ENCODE measurements around the gene TBC1D19. TPM values are rescaled to one million over a fixed set of nuclear protein-coding genes. Genes with fewer than 3 reads are reported as not detected.

The TBC1D19 gene
- total RNA-seq, 1 experiment from 2014 or later: 2.2 TPM

GRCh38 chr4:26772096-26772873 lies 188.4 kb downstream of the TBC1D19 start:
- POLR2A ChIA-PET: no interaction called here
- TF ChIP-seq TCF7L2 (IDR thresholded peaks at IDR 0.05; ENCODE audit: low read depth, low read length): no peak
- TF ChIP-seq, protein P1, sequence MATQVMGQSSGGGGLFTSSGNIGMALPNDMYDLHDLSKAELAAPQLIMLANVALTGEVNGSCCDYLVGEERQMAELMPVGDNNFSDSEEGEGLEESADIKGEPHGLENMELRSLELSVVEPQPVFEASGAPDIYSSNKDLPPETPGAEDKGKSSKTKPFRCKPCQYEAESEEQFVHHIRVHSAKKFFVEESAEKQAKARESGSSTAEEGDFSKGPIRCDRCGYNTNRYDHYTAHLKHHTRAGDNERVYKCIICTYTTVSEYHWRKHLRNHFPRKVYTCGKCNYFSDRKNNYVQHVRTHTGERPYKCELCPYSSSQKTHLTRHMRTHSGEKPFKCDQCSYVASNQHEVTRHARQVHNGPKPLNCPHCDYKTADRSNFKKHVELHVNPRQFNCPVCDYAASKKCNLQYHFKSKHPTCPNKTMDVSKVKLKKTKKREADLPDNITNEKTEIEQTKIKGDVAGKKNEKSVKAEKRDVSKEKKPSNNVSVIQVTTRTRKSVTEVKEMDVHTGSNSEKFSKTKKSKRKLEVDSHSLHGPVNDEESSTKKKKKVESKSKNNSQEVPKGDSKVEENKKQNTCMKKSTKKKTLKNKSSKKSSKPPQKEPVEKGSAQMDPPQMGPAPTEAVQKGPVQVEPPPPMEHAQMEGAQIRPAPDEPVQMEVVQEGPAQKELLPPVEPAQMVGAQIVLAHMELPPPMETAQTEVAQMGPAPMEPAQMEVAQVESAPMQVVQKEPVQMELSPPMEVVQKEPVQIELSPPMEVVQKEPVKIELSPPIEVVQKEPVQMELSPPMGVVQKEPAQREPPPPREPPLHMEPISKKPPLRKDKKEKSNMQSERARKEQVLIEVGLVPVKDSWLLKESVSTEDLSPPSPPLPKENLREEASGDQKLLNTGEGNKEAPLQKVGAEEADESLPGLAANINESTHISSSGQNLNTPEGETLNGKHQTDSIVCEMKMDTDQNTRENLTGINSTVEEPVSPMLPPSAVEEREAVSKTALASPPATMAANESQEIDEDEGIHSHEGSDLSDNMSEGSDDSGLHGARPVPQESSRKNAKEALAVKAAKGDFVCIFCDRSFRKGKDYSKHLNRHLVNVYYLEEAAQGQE (IDR thresholded peaks at IDR 0.05; ENCODE audit: insufficient read depth in 1 of 2, low read depth in 2 of 2, low read length in 1 of 2): no peak
- TF ChIP-seq, protein P2, sequence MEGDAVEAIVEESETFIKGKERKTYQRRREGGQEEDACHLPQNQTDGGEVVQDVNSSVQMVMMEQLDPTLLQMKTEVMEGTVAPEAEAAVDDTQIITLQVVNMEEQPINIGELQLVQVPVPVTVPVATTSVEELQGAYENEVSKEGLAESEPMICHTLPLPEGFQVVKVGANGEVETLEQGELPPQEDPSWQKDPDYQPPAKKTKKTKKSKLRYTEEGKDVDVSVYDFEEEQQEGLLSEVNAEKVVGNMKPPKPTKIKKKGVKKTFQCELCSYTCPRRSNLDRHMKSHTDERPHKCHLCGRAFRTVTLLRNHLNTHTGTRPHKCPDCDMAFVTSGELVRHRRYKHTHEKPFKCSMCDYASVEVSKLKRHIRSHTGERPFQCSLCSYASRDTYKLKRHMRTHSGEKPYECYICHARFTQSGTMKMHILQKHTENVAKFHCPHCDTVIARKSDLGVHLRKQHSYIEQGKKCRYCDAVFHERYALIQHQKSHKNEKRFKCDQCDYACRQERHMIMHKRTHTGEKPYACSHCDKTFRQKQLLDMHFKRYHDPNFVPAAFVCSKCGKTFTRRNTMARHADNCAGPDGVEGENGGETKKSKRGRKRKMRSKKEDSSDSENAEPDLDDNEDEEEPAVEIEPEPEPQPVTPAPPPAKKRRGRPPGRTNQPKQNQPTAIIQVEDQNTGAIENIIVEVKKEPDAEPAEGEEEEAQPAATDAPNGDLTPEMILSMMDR (IDR thresholded peaks at IDR 0.05): no peak
- TF ChIP-seq POLR2AphosphoS5 (IDR thresholded peaks at IDR 0.05; ENCODE audit: low read depth, low read length): no peak
- no peak for TF ChIP-seq SIN3A (IDR thresholded peaks at IDR 0.05; ENCODE audit: borderline replicate concordance, insufficient read depth, low read depth, low read length)
- H3K4me3 ChIP-seq (ENCODE audit: low read depth in 2 of 2, low read length in 2 of 2): no peak overlapping the region
- no peaks in the 10 kb centered on the region for H3K9me3 ChIP-seq (ENCODE audit: control insufficient read depth, insufficient read depth, low read depth, low read length)
- DNase-seq (ENCODE audit: low read depth, low spot score) (no peak), ATAC-seq (no peak)
- H3K4me1 ChIP-seq (ENCODE audit: control insufficient read depth, insufficient read depth, low read length): no peaks in the 10 kb centered on the region
- CTCF ChIA-PET: no interaction called here
- intact Hi-C loops (cut with micrococcal nuclease; ENCODE audit: unreplicated experiment) (no loop called here), in situ Hi-C loops (cut with HindIII; ENCODE audit: low pct_unique_long_range_greater_than_20kb, low sequenced_read_pairs) (no loop called here)
- H3K36me3 ChIP-seq (ENCODE audit: control insufficient read depth, insufficient read depth, low read length): no peaks in the 10 kb centered on the region
- BruUV-seq (replicated peaks): no TSS peak
- no peaks in the 10 kb centered on the region for H3K27me3 ChIP-seq (ENCODE audit: control insufficient read depth, insufficient read depth, low read length)
- H3K27ac ChIP-seq (ENCODE audit: low read length): no peak overlapping the region

DNA sequence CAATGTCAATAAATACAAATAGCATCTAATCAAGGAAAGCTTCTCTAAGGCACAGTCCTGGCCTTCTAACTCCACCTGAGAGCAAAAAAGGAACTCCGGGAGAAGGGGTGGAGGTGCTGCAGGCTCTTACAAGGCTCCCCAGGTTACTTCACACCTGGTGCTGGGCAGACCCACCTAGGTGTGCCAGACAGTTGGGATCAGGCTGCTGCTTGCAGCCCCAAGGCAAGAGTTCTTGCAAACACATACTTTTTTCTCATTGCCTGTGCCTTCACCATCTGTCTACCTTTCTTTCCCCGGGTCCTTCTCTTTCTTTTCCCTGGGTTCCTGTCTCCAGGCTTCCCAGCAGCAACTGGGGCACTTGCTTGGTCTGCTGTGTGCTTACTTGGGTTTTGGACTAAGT lies 195.3 kb downstream of the TBC1D19 start:
- Histone ChIP-seq H3K27me3 (ENCODE audit: control insufficient read depth, insufficient read depth, low read length) (no peaks in the 10 kb centered on the region), H3K9me3 (ENCODE audit: control insufficient read depth, insufficient read depth, low read depth, low read length) (no peaks in the 10 kb centered on the region), H3K27ac (ENCODE audit: low read length) (no peak overlapping the region), H3K4me1 (ENCODE audit: control insufficient read depth, insufficient read depth, low read length) (no peaks in the 10 kb centered on the region), H3K4me3 (ENCODE audit: low read depth in 2 of 2, low read length in 2 of 2) (no peak overlapping the region), H3K36me3 (ENCODE audit: control insufficient read depth, insufficient read depth, low read length) (no peaks in the 10 kb centered on the region)
- DNase-seq (ENCODE audit: low read depth, low spot score): no peak
- TF ChIP-seq, protein P1 (IDR thresholded peaks at IDR 0.05; ENCODE audit: insufficient read depth in 1 of 2, low read depth in 2 of 2, low read length in 1 of 2): no peak
- TF ChIP-seq, protein P2 (IDR thresholded peaks at IDR 0.05): no peak
- TF ChIP-seq POLR2AphosphoS5 (IDR thresholded peaks at IDR 0.05; ENCODE audit: low read depth, low read length) (no peak), TCF7L2 (IDR thresholded peaks at IDR 0.05; ENCODE audit: low read depth, low read length) (no peak), SIN3A (IDR thresholded peaks at IDR 0.05; ENCODE audit: borderline replicate concordance, insufficient read depth, low read depth, low read length) (no peak)
- ChIA-PET CTCF (no interaction called here), POLR2A (no interaction called here)
- in situ Hi-C loops (cut with HindIII; ENCODE audit: low pct_unique_long_range_greater_than_20kb, low sequenced_read_pairs): no loop called here
- BruUV-seq (replicated peaks): no TSS peak
- no peak for ATAC-seq
- intact Hi-C loops (cut with micrococcal nuclease; ENCODE audit: unreplicated experiment): no loop called here

Data from Panc1 (cell line).